Measurements from ENCODE around the gene CPEB3.
"Not testable (repeated sequence)": the region's sequence is repeated elsewhere in the genome, so short reads cannot be mapped to it uniquely, and the experiment has no call there.

DNA sequence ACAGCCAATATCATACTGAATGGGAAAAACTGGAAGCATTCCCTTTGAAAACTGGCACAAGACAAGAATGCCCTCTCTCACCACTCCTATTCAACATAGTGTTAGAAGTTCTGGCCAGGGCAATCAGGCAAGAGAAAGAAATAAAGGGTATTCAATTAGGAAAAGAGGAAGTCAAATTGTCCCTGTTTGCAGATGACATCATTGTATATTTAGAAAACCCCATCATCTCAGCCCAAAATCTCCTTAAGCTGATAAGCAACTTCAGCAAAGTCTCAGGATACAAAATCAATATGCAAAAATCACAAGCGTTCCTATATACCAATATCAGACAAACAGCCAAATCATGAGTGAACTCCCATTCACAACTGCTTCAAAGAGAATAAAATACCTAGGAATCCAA lies 156.8 kb downstream of the CPEB3 start:
- TF ChIP-seq POLR2A (IDR thresholded peaks at IDR 0.05; ENCODE audit: low read length); GATA1 (IDR thresholded peaks at IDR 0.05; ENCODE audit: low read depth, low read length): not testable (repeated sequence)
